Activated T-helper 1 cell treated with anti-CD3 and anti-CD28 coated beads, Interleukin-2, amount 50 U/mL, for 16 hours (primary cell): Measurements from ENCODE around the gene GPX3.

ENCODE experiments used
- DNase-seq, 2 donors: peaks; one replicate each; pipeline ENCODE4 v3.0.0-alpha.2; 2020; ENCODE audit warnings: low read depth in 1 of 2, low spot score in 1 of 2

GPX3 gene

DNA sequence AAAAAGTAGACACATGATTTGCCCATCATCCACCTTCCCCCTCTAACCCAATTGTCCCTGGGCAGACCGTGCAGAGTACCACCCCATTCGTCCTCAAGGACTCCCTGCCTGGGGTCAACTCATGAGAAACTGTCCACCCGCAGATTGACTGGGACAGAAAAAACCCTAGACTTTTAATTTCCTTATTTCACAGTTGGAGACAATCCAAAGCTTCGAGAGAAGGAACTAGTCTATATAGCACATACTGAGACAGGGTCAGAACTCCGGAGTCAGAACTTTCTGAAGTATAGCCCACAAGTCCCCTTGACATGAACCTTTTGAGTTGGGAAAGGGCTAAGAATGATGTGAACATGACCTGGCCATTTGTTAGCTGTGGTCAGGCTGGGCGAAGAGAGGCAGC, 7.5 kb upstream of the GPX3 start:
- no peak for DNase-seq

GRCh38 chr5:151014680-151015343, 5.6 kb upstream of the GPX3 start:
- DNase-seq = no peak

GRCh38 chr5:151015974-151016587, 4.3 kb upstream of the GPX3 start:
- DNase-seq = no peak

- DNase-seq = no peak
These were observed 3.7 kb upstream of the GPX3 start for GRCh38 chr5:151016700-151017099.

- no peak for DNase-seq
These were observed 2.5 kb upstream of the GPX3 start for GRCh38 chr5:151017897-151018296.

GRCh38 chr5:151018846-151019245, 1.5 kb upstream of the GPX3 start:
- no peak for DNase-seq

DNA sequence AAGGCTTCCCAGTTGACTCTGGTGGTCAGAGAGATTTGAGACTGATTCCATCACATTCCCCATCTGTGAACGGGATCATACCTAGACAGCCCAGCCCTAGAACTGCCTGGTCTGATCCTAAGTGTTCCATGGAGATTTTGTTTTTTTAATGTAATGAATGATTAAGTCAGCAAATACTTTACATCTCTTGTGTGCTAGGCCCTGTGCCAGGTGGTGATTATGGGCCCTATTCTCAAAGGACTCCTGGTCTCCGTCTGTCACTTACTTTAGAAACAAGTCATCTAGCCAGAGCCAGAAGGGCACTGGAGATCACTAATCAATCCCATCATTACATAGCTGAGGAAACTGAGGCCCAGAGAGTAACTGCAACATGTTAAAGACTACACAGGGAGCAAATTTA, 1.1 kb upstream of the GPX3 start:
- DNase-seq = no peak

DNA sequence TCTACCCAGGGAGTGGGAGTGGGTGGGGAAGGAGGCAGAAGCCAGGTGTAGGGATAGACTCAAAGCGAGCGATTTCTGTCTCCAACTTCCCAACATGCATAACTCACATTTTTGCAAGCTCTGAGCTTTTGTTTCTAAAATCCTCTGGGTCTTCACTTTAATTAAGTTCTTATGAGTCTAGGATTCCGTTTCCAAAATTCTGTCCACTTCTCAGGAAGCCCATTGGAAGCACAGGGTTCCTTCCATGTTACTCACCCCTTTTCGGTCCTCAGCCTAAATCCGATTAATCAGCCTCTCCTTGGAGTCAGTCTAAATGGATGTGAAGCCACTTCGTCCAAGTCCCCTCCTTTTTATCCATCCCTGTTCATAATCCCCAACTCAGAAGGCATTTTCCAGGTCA, 1.4 kb downstream of the GPX3 start:
- DNase-seq = no peak

DNA sequence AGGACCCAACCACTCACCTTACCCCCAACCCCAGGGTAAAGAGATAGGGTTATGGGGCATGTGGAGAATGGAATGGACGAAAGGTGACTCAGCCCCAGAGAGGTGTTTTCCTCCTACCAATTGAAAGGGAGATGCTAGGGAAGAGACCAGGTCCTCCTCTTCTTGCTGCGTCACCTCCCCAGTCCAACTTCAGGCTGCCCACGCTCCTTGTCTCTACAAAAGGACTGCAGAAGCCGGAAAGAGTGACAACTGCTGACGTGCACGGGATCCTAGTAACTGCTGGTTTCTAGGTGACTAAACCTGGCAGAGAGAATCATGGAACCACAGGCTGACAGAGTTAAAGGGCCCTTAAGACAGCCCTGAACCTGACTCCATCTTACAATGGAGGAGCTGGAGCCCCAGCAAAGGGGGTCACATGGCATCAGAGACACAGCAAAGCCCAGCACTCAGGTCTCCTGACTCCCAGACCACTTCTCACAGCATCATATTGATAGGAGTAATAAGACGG, 2.2 kb downstream of the GPX3 start:
- no peak for DNase-seq

DNA sequence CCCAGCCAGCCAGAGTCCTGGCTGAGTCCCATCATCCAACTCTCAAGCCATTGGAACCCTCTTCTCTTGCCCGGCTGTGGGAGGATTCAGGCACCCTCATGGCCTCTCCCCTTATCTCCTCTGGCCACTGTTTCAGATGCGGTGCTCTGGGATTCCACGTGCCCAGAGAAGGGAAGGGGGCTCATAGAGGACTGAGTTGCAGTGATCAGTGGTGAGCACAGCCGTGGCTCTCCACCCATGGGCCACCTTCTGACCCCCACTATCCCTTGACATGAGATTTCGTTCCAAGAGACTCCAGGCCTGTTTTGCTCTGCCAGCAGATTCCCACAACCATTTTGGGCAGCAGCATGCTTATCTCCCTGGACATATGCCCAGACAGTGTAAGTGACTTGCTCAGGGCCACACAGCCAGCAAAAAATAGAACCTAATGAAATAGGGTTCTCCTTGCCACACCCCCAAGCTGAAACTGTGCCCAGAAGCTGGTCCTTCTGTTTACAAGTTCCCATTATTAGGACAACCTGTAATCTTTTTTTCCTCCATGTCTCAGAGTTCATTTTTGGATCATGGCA, 2.7 kb downstream of the GPX3 start:
- DNase-seq = no peak

GRCh38 chr5:151023651-151024050, 3.3 kb downstream of the GPX3 start:
- no peak for DNase-seq

DNA sequence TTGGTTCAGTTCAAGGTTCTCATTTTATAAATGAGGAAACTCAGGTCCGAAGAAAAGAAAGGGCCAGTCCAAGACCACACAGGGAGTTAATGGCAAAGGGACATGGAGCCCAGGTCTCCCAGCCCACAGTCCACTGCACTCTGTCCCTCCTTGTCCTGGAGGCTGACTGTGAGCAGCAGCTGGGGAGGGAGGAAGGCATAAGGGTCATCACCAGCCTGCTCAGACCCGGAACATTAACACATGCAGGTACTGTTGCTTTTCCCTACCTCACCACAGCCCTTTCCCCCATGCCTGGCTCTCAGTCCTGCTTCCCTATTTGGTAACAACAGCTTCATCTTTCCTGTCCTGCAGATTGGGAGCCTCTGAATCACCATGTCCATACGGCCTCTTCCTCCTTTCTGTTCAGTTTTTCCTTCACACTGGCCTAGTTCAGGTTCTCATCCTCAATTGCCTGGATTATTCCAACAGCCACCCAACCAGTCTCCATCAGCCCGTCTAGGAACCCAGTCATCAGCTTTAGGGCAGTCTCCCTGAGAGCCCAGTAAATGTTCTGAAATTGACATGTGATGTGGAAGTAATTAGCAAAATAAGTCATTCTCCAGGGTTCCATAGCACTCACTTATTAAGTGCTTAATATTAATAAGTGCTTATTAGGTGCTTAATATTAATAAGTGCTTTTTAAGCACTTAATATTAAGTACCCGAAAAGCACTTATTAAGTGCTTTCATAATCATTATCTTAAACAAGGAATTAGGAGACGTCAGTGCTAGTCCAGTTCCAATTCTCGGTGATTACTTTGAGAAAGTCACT, 4.3 kb downstream of the GPX3 start:
- DNase-seq = no peak

DNA sequence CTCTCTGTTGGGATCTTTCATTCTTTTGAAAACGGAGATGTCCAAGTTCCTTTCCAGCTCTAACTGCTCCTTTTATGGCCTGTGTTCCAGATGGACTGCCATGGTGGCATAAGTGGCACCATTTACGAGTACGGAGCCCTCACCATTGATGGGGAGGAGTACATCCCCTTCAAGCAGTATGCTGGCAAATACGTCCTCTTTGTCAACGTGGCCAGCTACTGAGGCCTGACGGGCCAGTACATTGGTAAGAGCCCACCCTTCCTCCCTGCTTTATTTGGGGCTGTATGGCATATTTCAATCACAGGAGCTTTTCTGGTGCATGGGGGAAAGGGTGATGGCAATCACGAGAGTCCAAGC, 4.8 kb downstream of the GPX3 start:
- no peak for DNase-seq

- no peak for DNase-seq
These were observed 5.7 kb downstream of the GPX3 start for GRCh38 chr5:151026088-151026487.

DNA sequence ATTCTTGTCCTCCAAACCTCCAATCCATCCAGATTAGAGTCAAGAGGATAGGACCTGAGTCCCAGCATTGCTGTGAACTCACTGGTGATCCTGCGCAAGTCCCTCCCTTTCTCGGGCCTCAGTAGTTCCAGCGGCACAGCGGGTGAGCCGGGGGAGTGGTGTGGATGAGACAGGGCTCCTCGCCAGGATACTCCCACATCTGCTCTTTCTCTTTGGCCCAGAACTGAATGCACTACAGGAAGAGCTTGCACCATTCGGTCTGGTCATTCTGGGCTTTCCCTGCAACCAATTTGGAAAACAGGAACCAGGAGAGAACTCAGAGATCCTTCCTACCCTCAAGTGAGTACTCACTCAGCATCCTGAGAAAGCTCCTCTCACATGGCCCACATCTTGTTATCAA, 6.3 kb downstream of the GPX3 start:
- DNase-seq = no peak

DNA sequence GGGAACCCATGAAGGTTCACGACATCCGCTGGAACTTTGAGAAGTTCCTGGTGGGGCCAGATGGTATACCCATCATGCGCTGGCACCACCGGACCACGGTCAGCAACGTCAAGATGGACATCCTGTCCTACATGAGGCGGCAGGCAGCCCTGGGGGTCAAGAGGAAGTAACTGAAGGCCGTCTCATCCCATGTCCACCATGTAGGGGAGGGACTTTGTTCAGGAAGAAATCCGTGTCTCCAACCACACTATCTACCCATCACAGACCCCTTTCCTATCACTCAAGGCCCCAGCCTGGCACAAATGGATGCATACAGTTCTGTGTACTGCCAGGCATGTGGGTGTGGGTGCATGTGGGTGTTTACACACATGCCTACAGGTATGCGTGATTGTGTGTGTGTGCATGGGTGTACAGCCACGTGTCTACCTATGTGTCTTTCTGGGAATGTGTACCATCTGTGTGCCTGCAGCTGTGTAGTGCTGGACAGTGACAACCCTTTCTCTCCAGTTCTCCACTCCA, 7.6 kb downstream of the GPX3 start:
- no peak for DNase-seq

- DNase-seq = no peak
These were observed 8.3 kb downstream of the GPX3 start for GRCh38 chr5:151028717-151029116.

DNA sequence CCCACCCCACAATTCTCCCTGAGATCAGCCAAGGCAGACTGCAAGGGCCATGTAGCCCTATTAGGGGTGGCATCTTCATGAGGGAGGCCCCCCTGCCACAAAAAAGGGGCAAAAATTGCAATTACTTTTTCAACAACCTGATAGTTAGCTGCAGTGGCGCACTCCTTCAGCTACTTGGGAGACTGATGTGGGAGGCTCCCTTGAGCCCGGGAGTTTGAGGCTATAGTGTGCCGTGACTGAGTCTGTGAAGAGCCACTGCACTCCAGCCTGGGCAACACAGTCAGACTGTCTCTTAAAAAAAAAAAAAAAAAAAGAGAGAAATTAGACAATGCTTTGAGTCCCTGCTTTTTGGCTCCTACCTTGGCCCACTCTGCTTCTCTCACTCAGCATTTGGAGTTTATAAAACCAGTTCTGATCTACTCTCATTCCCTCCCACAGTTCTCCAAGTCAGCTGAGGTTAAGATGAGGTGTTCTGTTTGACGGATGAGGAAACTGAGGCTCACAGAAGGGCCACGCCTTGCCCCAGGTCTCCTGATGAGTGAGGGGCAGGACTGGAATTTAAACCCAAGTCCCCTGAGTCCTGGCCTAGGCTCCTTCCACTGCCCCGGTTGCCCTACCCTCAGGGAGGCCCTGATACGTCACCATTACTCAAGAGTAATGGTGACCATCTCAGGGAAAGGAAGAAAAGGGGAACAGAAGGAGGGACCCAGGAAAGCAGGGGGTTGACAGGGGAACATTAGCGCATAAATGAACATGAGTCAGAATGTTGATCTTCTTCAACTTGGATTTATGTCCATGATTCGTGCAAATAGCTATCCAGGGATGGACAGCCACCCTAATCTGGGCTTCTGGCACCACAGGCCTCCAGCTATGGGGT, 9.0 kb downstream of the GPX3 start:
- DNase-seq = no peak

DNA sequence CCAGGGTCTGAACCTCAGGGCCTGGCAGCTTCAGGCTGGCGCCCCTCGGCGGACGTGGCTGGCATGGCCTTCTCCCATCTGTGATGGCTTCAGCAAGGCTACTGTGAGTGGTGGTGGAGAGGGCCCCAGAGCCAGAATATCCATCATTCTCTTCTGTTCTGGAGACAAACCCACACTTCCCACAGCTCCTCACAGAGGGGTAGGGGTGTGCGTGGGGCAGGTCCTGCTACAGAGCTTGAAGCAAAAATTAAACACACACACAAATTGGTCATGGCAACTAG, 9.6 kb downstream of the GPX3 start:
- no peak for DNase-seq

DNA sequence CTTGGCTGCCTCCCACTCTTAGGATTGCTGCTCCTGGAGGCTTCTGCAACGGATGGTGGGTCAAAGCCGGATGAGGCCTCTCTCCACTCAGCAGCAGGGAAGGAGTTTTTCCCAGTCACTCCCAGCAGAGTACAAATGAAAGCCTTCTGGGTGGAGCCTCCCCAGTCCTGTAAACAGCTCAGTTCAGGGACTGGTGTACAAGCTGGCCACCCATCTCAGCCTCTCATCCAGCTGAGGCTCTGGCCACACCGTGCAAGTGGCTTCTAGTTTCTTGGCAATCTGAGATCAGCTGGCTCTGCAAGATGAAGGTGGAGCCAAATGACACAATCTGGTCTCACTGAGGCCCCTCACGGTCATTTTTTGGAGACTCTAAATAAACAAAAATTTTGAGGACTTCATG, 10.0 kb downstream of the GPX3 start:
- DNase-seq = no peak

DNA sequence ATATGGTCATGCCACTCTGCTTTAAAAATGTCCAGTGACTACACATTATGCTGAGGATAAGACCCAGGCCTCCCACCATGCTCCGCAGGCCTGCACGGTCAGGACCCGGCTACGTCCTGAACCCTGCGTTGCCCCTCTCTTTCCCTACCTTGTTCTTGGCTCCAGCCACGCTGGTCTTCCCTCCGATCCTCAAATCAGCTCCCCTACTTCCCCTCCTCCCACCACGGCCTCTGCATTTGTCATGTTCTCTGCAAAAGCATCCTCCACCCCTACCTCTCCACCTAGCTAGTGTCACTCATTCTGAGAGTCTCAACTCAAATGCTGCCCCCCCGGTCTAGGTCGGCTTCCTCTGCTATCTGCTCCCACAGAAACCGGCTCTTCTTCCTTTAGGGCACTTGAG, 11.2 kb downstream of the GPX3 start:
- DNase-seq = no peak
